ENCODE data around the gene RANBP17. TPM values are rescaled to one million over a fixed set of nuclear protein-coding genes. Genes with fewer than 3 reads are reported as not detected.

Gene RANBP17
- total and polyA plus RNA-seq, 2 of the 4 experiments (the other 2 are of a cell fraction) = 8.2 to 29.0 TPM

- no CpG with 5 or more reads among the region's 3 CpGs for WGBS, 2 experiments (ENCODE audit: extremely low coverage in 2 of 2, insufficient read length in 1 of 2)
- no TSS peak for BruUV-seq (replicated peaks)
- ATAC-seq (ENCODE audit: low read depth) = no peak
These were observed 281.4 kb downstream of the RANBP17 start for GRCh38 chr5:171143171-171143570.

More at GRCh38 chr5:171143171-171143570, 281.4 kb downstream of the RANBP17 start:
- DNase-seq = no peak
- no peak overlapping the region for H3K18ac ChIP-seq (ENCODE audit: low read depth, low read length)
- no peaks in the 10 kb centered on the region for H3K79me1 ChIP-seq (ENCODE audit: low read depth in 1 of 2, low read length in 2 of 2)
- H2BK5ac ChIP-seq (ENCODE audit: low read depth, low read length, poor library complexity, severe bottlenecking) = no peak overlapping the region
- H3K56ac ChIP-seq (ENCODE audit: extremely low read depth, insufficient read depth, low read length) = no peak overlapping the region
- no peaks in the 10 kb centered on the region for H3K27me3 ChIP-seq (ENCODE audit: control insufficient read depth, insufficient read depth, low read length)
- no peak overlapping the region for H4K8ac ChIP-seq (ENCODE audit: low read depth in 2 of 2, low read length in 2 of 2)
- H3K14ac ChIP-seq (replicated peaks; ENCODE audit: low read depth, low read length) = no peak overlapping the region
- H3K4me1 ChIP-seq (ENCODE audit: control insufficient read depth, insufficient read depth, low read length) = no peaks in the 10 kb centered on the region
- no peak overlapping the region for H3K23ac ChIP-seq (ENCODE audit: low read depth, low read length)
- no peak overlapping the region for H4K91ac ChIP-seq (ENCODE audit: insufficient read depth, low read depth, low read length)
- H4K5ac ChIP-seq (ENCODE audit: low read depth, low read length) = no peak overlapping the region
- no peak overlapping the region for H3K4me3 ChIP-seq (ENCODE audit: insufficient read depth, low read depth, low read length)
- no peak overlapping the region for H2AK9ac ChIP-seq (replicated peaks; ENCODE audit: low read depth, low read length, poor library complexity)
- no peak overlapping the region for H3K27ac ChIP-seq (ENCODE audit: insufficient read depth, low read length)
- H2AFZ ChIP-seq (replicated peaks; ENCODE audit: low read length, poor library complexity) = no peak overlapping the region
- H3K9me1 ChIP-seq (ENCODE audit: insufficient read depth, low read length) = no peaks in the 10 kb centered on the region
- H2AK5ac ChIP-seq (ENCODE audit: low read depth, low read length) = no peak overlapping the region
- H2BK15ac ChIP-seq (ENCODE audit: low read depth, low read length) = no peak overlapping the region
- no peak for TF ChIP-seq SMC3 (IDR thresholded peaks at IDR 0.05; ENCODE audit: low read depth, low read length)
- TF ChIP-seq ELK1 (IDR thresholded peaks at IDR 0.05; ENCODE audit: borderline replicate concordance, low read depth, low read length) = no peak
- TF ChIP-seq NFE2L2 (IDR thresholded peaks at IDR 0.05; ENCODE audit: low read depth, low read length) = no peak
- no peak for TF ChIP-seq RAD21 (IDR thresholded peaks at IDR 0.05; ENCODE audit: low read length)
- TF ChIP-seq MXI1 (IDR thresholded peaks at IDR 0.05; ENCODE audit: borderline replicate concordance, low read depth, low read length) = no peak
- H4K20me1 ChIP-seq (ENCODE audit: insufficient read depth, low read length) = no peaks in the 10 kb centered on the region
- no peak overlapping the region for H2BK20ac ChIP-seq (ENCODE audit: low read depth, low read length)
- POLR2A ChIA-PET (ENCODE audit: unreplicated experiment) = no interaction called here
- H3K36me3 ChIP-seq (ENCODE audit: control insufficient read depth, insufficient read depth, low read length) = no peaks in the 10 kb centered on the region
- H3K9ac ChIP-seq (ENCODE audit: low read depth, low read length) = no peak overlapping the region
- dilution Hi-C loops (cut with HindIII; ENCODE audit: low sequenced_read_pairs, unreplicated experiment) (no loop called here), intact Hi-C loops (cut with micrococcal nuclease) (no loop called here), in situ Hi-C loops (cut with MboI; ENCODE audit: low sequenced_read_pairs) (no loop called here)
- no peak overlapping the region for H3K4ac ChIP-seq (ENCODE audit: low read depth, low read length)
- H3K4me2 ChIP-seq (ENCODE audit: low read depth, low read length) = no peak overlapping the region
- no peak overlapping the region for H2BK120ac ChIP-seq (ENCODE audit: low read depth, low read length)
- CTCF ChIA-PET = no interaction called here
- no peaks in the 10 kb centered on the region for H3K9me3 ChIP-seq (ENCODE audit: control insufficient read depth, insufficient read depth, low read length)

Data from IMR-90 (cell line).